HL-60/S4 treated with retinoic acid at 250 ng/mL for 4 days and 3 days (cell line): Measurements from ENCODE around the gene SEMA6B.
"Not testable (repeated sequence)": the region's sequence is repeated elsewhere in the genome, so short reads cannot be mapped to it uniquely, and the experiment has no call there.

Experiments used
- in situ Hi-C: fragments of 300-500 bp; cut with MboI; formaldehyde crosslinking; loops from 2 replicates; pipeline ENCODE4 v1.7.0; 2022; ENCODE audit warnings: low sequenced_read_pairs

The SEMA6B gene

DNA sequence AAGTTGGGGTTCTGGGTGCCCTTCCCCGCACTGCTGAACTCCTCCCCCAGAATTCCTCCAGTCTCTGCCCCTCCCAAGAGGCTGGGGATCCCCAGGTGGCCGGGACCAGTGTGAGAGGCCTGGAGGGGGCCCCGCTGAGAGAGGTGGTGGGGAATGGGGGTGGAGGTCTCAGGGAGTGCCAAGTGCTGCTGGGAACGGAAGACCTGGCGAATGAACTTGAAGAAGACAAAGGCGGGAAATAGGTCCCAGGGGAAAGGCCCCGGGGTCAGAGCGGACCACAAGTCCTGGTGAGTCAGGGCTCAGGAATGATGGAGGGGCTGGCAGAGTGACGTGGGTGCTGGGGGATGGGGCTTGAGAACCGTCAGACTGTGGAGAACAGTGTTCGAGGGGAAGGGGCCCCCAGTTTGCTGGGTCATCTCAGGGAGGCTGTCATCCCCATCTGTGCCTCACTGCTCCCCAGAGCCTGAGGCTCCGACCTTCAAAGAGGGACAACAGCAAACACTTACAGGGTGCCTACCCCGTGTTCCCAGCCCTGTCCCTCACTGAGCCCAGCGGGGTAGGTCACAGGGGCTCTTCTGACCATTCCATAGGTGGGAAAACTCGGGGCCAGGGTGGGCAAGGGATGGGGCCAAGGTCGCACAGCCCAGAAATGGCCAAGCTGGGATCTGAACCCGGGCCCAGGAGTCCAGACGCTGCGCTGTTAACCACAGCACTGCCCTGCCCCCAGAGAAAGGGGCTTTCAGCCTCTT lies 16.0 kb upstream of the SEMA6B start:
- in situ Hi-C loops = loop anchor here (5.0 kb wide), 1 partner anchor 57 kb away; no protein-coding TSS in a partner anchor

DNA sequence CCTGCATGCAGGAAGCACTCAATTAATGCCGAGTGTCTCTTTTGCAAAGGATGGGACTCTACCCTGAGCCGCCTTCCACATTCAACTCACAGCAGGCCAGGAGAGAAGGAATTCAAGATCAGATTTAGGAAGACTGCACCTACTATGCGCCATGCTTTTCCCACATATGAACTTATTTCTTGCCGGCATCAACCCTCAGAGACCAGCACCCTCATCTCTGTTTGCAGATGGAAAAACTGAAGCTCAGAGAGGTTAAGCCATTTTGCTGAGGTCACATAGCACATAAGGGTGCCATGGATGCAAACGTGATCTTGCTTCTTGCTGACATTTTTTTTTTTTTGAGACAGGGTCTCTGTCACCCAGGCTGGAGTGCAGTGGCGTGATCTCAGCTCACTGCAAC lies 14.2 kb upstream of the SEMA6B start:
- in situ Hi-C loops = no loop called here

DNA sequence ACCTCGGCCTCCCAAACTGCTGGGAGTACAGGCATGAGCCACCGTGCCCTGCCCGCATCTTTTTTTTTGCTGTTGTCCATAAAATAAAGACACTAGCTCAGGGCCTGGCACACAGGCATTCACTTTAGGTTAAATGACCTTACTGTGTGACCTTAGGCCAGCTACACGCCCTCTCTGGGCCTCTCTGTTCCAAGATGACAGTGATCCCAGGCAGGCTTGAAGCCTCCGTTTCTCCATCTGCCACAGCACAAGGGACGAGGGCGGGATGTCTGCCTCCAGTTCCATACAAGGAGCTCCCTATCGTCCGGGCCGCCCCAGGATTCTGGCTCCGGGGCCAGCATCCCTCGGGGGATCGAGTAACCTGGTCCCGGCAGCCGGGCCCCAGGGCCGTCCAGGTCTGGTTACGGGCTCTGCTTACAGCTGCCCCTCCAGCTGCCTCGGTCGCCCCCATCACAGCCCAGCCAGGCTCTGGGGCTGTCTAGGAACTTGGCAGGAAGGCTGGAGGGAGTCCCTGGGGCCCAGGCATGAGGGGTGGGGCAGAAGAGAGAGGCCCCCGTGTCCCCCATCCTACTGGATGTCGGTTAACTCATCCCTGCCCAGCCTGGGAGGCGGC lies 11.9 kb upstream of the SEMA6B start:
- in situ Hi-C loops = no loop called here

DNA sequence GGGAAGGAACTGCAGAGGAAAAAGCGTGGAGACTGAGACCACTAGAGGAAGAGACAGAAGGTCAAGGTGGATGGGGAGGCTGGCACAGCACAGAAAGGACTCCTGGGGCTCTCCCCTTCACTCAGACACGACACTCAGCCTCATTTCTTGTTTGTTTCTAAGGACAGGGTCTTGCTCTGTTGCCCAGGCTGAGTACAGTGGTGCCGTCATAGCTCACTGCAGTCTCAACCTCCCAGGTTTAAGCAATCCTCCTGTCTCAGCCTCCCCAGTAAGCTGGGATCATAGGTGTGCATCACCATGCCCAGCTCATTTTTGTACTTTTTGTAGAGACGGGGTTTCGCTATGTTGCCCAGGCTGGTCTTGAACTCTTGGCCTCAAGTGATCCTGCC lies 11.4 kb upstream of the SEMA6B start:
- in situ Hi-C loops = no loop called here

DNA sequence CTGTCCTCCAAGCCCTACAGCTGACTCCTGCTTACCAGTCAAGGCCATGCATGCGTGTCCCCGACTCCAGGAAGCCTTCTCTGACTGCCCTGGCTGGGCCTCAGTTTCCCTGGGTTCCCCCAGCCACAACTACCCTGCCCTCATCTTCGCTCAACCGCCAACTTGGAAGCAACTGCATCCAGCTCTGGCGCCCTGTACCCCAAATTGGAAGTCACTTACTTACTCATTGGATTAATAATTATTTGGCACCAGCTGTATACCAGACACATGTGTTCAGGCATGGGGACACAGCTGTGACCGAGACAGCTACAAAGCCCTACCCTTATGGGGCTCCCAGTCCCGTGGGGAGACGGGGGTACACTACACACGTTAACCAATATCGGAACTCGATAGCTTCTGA lies 10.9 kb upstream of the SEMA6B start:
- in situ Hi-C loops = no loop called here

DNA sequence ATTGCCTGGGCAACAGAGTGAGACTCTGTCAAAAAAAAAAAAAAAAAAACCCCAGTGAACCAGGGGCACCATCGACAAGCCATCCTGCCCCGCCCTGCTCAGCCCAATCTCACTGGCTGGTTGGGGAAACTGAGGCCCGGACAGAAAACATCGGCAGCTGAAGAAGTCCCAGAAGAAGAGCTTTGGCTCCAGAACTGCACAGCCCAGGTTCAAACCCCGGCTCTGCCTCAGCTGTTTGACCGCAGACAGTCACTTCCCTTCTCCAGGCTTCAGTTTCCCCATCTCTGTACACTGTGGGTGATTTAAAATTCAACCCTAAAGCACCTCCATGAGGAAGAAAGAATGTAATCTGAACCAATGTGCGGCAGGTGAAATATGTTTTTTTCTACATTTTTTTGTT lies 9.4 kb upstream of the SEMA6B start:
- in situ Hi-C loops = no loop called here

DNA sequence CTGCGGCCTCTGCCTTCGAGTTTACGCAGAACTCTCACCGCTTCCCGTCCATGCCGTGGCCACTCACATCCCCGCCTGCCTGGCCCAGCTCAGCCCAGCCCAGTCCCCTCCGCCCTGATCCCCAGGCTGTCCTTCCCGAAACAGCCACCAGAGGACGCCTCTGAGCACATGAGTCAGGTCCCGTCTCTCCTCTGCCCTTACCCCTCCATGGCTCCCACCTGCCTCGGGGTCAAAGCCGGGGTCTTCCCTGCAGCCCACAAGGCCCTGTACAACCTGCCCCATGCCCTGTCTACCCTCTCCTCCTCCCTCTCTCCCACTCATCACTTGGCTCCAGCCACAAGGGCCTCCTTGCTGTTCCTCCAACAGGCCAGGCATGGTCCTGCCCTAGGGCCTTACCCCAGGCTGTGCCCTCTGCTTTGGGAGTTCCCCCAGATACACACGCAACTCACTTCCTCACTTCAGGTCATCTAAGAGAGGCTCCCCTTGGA lies 8.1 kb upstream of the SEMA6B start:
- in situ Hi-C loops = no loop called here

DNA sequence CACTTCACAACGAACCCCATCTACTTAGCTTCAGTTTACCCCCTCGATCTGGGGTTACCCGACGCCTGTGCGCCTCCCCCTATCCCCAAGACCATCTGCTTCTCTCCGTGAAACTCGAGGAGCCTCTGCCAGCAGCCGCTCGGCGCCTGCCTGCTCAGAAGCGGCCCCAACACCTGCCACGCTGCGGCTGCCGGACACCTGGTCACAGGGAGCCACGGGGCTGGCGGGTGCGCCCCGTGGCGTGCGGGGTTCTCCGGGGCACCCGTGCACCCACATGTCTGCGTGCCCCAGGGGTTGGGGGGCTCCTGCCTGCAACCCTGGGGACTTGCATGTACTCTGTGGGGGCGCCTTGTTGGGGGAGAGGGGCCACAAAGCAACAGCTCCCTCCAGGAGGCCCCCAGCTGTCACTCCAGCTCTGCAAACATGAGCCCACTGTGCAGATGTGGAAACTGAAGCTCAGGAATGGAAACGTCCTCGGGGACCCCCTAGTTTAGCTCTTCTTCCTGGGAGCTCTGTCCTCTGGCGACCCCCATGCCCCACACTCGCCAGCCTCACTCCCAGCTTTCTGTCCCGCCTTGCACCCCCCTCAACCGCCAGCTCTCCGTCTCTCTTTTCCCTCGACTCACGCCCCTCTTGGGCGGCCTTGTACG lies 7.0 kb upstream of the SEMA6B start:
- in situ Hi-C loops = no loop called here

DNA sequence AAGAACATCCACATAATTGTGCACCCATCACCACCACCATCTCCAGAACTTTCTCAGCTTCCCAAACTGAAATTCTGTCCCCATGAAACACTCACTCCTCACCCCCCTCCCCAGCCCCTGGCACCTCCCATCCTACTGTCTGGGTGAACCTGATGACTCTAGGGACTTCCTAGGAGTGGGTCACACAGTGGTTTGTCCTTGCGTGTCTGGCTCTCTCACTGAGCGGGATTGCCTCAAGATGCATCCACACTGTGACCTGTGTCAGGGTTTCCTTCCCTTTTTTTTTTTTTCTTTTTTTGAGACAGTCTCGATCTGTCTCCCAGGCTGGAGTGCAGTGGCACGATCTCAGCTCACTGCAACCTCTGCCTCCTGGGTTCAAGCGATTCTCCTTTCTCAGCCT lies 4.1 kb upstream of the SEMA6B start:
- in situ Hi-C loops = not testable (repeated sequence)

DNA sequence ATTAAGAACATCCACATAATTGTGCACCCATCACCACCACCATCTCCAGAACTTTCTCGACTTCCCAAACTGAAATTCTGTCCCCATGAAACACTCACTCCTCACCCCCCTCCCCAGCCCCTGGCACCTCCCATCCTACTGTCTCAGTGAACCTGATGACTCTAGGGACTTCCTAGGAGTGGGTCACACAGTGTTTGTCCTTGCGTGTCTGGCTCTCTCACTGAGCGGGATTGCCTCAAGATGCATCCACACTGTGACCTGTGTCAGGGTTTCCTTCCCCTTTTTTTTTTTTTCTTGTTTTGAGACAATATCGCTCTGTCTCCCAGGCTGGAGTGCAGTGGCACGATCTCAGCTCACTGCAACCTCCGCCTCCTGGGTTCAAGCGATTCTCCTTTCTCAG lies 2.6 kb upstream of the SEMA6B start:
- in situ Hi-C loops = not testable (repeated sequence)

DNA sequence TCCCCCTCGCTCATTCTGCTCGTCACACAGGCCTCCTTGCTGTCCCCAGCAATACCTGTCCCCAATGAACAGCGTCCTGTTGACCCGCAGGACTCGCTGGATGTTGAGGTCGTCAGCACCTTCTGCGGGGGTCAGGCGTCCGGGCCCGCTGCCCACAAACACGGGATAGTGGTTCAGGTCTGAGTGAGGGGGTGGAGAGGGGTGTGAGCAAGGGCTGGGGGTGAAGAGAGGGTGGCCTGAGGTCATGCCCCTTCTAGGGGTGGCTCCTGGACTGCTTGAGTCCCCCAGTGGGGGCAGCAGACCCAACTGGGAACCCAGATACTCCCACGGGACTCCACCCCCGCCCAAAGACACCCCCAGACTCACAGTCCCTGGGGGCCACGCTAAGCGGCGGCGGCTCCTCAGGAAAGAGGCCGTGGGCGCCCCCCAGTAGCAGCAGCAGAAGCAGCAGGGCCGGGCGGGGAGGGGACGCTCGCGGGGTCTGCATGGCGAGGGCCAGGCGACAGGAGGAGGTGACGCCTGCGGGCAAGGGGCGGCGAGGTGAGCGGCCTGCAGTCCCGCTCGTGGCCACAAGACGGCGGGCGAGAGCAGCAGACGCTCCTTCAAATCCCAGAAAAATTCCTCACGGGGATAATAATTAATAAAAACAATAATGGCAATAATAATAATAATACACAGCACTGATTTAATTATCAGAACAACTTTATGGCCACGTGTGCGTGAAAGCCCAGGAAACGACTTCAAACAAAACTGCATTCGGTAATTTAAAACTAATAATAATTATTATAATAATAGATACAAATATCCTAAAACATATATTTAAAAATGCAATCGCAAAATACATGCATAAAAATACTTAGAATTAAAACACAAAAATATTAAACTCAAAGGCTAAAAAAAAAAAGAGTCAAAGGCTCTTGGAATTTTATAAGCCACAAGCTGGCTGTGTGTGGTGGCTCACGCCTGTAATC lies 1.2 kb downstream of the SEMA6B start:
- in situ Hi-C loops = no loop called here

DNA sequence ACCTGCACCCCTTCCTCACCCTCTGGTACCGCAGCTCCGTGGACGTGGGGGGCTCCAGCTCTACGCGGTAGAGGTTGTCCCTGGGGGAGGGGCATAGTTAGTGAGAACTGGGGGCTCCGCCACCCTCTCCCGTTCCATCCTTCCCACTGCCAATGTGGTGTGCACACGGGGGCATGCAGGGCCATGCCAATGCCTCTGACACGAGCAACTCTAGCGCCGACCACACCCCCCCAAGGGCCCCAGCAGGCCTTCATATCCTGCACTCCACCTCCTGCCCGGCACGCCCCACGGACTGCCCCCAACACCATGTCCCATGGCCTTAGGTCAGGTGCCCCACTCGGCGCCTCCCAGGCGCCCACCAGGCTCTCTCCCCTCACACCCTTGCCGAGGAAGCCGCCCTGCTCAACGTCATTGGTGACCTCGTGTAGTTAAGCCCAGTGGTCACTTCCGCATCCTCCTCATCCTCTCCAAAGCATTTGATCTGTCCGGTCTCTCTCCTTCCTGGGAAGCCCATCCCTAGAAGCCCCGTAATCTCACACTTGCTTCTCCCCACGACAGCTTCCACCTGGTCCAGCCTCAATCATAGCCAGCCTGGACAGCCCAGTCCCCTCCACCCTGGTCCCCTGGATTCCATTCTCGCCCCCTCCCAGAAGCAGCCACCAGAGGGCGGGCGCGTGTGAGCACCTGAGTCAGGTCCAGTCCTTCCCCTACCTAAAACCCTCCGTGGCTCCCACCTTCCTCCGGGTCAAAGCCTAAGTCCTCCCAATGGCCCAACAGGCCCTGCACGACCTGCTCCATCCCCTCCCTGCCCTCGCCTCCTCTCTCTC lies 2.1 kb downstream of the SEMA6B start:
- in situ Hi-C loops = no loop called here

DNA sequence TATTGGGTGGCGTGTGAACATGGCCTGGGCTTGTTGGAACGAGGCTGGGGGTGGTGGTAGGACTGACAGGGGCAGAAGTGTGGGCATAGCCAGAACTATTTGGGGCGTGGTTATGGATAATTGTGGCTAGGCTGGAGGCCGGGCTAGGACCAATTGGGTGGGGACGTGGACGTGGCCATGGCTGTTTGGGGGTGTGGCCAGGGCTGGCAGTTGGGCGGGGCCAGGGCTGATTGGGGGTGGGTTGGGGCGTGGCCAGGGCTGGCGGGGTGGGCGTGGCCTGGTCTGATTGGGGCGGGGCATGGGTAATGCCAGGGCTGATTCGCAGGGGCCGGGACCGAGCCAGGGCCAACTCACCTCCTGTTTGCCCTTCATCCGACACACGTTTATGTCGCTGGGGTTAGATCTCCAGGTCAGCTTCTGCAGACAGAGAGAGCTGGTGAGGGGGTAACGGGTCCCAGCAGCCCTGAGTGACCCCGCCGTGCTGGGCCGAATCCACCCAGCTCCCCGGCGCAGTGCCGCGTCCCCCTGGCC lies 2.8 kb downstream of the SEMA6B start:
- in situ Hi-C loops = no loop called here

DNA sequence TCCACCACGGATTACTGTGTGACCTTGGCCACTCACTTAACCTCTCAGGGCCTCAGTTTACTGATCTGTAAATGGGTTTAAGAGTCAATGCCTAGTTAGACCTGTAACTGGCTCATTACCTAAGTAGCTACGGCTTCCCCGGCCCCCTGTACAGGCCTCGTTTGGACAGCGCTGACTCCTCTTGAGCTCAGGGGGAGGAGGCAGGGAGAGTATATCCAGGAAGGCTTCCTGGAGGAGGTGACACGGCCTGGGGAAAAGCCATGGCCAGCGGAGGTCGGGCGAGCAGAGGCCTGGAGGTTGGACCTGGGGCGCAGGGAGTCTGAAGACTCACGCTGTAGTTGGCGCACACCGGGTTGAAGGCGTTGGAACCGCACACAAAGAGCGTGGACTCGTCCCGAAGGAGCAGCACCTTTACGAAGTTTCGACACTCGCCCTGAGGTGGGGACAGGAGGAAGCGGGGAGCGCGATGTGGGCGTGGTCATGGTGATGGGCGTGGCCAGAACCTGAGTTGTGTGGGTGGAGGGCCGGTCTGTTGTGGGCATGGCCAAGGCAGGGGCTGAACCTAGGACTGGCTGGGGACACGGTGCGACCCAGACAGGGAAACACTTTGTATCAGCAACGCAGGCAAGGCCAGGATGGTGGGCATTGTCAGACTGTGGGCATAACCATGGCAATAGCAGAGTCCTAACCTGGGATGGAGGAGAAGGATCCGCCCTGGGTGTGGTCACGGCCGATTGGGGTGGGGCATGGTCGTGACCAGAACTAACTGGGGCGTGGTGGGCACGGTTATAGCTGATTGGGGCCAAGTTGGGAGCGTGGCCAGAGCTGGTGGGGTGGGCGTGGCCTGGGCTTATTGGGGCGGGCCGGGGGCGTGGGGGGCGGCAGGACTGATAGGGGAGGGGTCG lies 3.6 kb downstream of the SEMA6B start:
- in situ Hi-C loops = no loop called here

DNA sequence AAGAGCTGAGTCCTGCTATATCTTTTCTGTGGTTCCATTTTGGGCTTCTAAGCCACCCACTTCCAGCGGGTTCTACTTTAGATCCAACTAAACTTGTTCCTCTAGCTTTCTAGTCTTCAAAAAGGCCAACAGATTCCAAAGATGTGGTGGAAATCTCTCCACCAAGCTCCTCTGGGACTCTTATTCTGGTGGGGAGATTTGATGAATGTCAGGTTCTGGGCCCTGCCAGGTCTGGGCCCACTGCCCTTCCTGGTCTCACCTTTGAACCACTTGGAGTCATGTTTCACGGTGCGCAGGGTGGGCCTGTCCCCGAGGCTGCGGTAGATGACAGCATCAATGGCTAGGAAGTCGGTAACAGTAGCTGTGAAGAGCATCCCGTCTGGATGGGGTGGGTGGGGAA lies 4.8 kb downstream of the SEMA6B start:
- in situ Hi-C loops = no loop called here

DNA sequence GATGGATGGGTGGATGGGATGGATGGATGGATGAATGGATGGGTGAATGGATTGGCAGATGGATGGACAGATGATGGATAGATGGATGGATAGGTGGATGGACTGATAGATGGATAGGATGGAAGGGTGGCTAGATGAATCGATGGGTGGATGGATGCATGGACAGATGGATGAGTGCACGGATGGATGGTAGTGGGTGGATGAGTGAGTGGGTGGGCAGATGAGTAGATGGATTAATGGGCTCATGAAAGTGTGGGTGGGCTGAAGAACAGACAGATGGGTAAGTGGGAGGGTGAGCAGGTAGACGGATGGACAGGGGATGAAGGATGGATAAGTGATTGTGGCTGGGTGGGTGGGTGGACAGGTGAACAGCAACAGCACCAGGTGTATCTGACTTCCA lies 5.7 kb downstream of the SEMA6B start:
- in situ Hi-C loops = no loop called here

DNA sequence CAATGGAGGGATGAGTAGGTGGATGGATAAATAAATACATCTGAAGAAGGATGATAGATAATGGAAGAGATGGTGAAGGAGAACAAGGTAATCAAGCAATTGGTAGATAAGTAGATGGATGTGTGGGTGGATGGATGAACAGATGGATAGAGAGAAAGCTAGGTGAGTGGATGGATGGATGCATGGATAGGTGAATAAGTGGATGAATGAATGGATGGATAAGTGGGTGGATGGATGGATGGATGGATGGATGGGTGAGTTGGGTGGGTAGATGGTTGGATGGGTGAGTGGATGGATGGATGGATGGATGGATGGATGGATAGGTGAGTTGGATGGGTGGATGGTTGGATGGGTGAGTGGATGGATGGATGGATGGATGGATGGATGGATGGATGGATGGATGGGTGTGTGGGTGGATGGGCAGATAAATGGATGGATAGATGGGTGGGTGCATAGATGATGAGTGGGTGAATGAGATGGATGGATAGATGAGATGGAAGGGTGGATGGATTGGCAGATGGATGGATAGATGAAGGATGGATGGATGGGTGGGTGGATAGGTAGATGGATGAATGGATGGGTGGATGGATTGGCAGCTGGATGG lies 6.3 kb downstream of the SEMA6B start:
- in situ Hi-C loops = no loop called here

DNA sequence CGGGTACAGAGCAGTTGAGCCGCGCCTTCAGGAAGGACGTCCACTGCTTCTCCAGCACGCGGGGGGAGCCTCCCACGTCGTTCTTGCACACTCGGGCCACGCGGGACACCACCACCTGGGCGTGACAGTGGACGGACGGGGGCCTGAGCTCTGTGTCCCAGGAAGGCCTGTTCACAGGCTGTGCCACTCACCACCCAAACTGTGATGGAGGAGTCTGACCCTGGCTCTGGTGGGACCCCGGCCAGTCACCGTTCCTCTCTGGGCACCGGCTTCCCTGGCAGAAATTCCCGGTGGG lies 7.0 kb downstream of the SEMA6B start:
- in situ Hi-C loops = no loop called here
